ENCODE data around the gene ACTN2.

ACTN2 gene

DNA sequence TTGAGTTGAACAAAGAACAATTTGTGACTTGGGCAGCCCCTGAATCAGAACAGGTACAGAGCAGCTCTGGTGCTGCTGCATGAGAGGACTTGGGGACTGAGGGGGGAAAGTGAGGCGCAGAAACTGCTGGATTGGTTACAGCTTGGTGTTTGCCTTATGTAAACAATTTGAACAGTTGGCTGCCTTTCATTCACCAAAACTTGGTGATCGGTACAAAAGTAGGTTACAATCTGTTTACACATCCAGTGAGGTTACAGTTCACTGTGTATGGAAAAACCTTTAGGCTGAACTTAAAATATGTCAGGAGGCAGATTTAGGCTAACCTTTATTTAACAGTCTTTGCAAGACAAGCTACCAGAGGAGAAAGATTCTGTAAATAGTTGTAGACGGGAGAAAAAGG, 80.2 kb downstream of the ACTN2 start:
- H3K27me3 Mint-ChIP-seq, result peaks cover 9% of the 10 kb centered on the region
- no peaks in the 10 kb centered on the region for H3K36me3 Mint-ChIP-seq
- no peaks in the 10 kb centered on the region for H3K9me3 Mint-ChIP-seq
- H3K27ac Mint-ChIP-seq, result no peak overlapping the region
- no peaks in the 10 kb centered on the region for H3K4me1 Mint-ChIP-seq
- H3K4me3 Mint-ChIP-seq, result no peak overlapping the region

DNA sequence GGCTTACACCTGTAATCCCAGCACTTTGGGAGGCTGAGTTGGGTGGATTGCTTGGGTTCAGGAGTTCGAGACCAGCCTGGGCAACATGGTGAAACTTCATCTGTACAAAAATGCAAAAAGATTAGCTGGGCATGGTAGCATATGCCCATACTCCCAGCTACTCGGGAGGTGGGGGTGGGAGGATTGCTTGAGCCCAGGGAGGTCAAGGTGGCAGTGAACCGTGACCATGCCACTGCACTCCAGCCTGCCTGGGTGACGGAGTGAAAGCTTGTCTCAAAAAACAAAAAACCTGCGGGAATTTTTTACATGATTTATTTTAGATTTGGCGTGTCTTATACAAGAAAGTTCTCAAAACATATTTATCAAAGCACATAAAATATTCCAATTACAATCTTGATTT, 81.0 kb downstream of the ACTN2 start:
- Mint-ChIP-seq H3K36me3 (no peaks in the 10 kb centered on the region), H3K9me3 (no peaks in the 10 kb centered on the region), H3K27me3 (peaks cover 9% of the 10 kb centered on the region), H3K4me3 (no peak overlapping the region), H3K4me1 (no peaks in the 10 kb centered on the region), H3K27ac (no peak overlapping the region)

DNA sequence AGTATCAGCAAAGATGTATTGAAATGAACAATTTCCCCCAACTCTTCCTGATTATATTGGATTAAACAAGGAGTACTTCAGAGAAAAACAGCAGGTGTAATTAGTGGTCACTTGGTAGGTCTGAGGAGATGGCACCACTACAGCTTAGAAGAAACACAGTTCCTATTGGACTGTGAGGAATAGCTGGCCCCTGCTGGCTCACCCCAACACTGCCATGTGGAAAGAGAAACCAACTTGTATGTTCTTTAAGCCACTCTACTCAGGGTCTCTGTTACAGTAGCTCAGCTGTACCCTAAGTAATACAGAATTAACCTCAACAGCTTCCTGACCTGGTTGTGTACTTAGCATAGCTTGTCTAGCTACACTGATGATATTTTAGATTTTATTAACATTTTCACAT, 82.3 kb downstream of the ACTN2 start:
- Mint-ChIP-seq H3K27me3 (peaks cover 9% of the 10 kb centered on the region), H3K27ac (no peak overlapping the region), H3K9me3 (no peaks in the 10 kb centered on the region), H3K4me1 (no peaks in the 10 kb centered on the region), H3K36me3 (no peaks in the 10 kb centered on the region), H3K4me3 (no peak overlapping the region)

DNA sequence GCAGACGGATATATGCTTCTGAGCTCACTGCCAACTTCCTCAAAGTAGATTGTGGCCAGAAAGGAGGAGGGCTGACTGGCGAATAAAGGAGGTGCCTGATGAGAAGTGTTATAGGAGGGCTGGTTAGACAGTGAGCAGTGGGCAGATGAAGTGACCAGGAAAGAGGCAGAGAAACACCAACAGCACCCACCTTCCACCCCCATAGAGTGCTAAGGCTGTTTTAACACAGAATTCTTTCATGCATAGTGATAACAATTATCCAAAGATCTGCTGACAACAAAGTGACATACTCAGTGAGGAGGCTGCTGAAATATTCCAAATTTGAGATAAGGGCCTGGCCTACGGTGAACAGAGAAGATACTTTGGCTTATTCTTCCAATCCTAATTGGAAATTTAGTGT, 87.6 kb downstream of the ACTN2 start:
- Mint-ChIP-seq H3K9me3 (peaks cover 7% of the 10 kb centered on the region), H3K36me3 (peaks cover 4% of the 10 kb centered on the region), H3K4me3 (no peak overlapping the region), H3K27me3 (peaks cover 18% of the 10 kb centered on the region), H3K27ac (no peak overlapping the region), H3K4me1 (no peaks in the 10 kb centered on the region)

DNA sequence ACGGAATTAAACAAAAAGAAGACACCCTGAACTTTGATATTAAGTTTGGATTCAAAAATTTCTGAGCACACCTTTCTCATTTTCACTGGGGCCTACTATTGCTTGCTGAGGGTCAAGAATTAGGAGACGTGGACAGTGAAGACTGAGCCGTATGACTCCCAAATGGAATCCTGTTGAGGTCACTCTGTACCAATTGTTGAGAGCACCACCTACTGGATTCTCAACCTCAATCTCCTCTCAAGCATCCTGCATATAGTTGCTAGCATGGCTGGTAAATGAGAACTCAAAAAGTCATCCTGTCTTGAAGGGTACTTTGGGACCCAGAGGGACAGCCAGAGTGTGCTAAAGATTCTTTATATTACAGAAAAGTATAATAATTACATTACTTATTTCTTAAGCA, 88.6 kb downstream of the ACTN2 start:
- peaks cover 10% of the 10 kb centered on the region for H3K36me3 Mint-ChIP-seq
- H3K9me3 Mint-ChIP-seq, result peaks cover 13% of the 10 kb centered on the region
- H3K27me3 Mint-ChIP-seq, result peaks cover 18% of the 10 kb centered on the region
- H3K27ac Mint-ChIP-seq, result no peak overlapping the region
- H3K4me1 Mint-ChIP-seq, result no peaks in the 10 kb centered on the region
- no peak overlapping the region for H3K4me3 Mint-ChIP-seq

DNA sequence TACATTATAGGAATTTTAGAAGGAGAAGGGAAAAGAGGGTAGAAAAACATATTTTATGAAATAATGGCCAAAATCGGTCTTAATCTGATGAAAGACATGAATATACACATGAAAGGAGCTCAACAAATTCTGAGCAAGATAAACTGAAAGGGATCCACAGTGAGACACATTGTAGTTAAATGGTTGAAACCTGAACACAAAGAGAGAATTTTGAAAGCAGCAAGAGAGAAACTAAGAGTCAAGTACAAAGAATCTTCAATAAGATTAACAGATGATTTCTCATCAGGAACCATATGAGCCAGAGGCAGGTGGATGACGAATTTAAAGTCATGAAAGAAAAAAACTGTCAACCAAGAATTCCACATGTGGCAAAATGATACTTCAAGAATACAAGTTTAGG, 93.0 kb downstream of the ACTN2 start:
- H3K4me3 Mint-ChIP-seq, result no peak overlapping the region
- H3K27me3 Mint-ChIP-seq, result peaks cover 13% of the 10 kb centered on the region
- peaks cover 10% of the 10 kb centered on the region for H3K36me3 Mint-ChIP-seq
- H3K9me3 Mint-ChIP-seq, result peaks cover 13% of the 10 kb centered on the region
- no peaks in the 10 kb centered on the region for H3K4me1 Mint-ChIP-seq
- H3K27ac Mint-ChIP-seq, result no peak overlapping the region

DNA sequence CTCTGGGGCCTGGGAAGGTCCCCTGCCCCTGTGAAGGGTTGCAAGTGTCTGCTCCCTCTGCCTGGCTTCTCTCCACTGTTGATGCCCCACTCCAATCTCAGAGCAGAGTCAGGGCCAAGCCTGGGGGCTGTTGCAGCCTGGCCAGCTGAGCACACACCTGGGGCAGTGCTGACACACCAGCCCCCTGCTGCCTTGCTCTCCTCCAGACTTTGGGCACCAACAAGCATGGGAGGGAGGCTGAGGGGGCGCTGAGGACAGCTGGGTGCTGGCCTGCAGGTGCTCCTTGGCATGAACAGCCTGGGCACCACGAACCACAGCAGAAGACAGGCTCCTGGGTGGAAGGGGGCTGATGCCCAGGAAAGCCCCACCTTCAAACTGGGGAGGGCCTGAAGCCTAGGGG, 99.2 kb downstream of the ACTN2 start:
- no peaks in the 10 kb centered on the region for H3K36me3 Mint-ChIP-seq
- H3K27ac Mint-ChIP-seq, result no peak overlapping the region
- no peaks in the 10 kb centered on the region for H3K4me1 Mint-ChIP-seq
- no peak overlapping the region for H3K4me3 Mint-ChIP-seq
- peaks cover 2% of the 10 kb centered on the region for H3K27me3 Mint-ChIP-seq
- no peaks in the 10 kb centered on the region for H3K9me3 Mint-ChIP-seq

DNA sequence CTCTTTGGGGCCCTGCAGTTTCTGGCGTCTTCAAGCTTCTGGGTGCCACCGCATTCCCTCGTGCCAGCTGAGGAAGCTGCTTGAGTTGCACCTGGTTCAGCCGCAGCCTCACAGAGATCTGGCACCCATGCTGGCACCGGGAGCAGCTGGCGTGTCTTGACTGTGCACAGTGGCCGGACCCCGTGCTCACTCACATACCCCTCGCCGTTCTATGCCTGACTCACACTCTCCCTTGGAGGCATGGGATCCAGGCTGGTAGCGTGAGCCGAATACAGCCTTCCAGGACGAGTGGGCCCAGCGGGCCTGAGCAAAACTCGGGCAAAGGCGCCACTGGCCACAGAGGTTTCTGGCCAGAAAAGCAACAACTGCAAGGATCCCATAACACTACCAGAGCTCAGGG, 100.2 kb downstream of the ACTN2 start:
- no peak overlapping the region for H3K27ac Mint-ChIP-seq
- no peaks in the 10 kb centered on the region for H3K36me3 Mint-ChIP-seq
- no peaks in the 10 kb centered on the region for H3K9me3 Mint-ChIP-seq
- no peak overlapping the region for H3K4me3 Mint-ChIP-seq
- no peaks in the 10 kb centered on the region for H3K4me1 Mint-ChIP-seq
- no peaks in the 10 kb centered on the region for H3K27me3 Mint-ChIP-seq

DNA sequence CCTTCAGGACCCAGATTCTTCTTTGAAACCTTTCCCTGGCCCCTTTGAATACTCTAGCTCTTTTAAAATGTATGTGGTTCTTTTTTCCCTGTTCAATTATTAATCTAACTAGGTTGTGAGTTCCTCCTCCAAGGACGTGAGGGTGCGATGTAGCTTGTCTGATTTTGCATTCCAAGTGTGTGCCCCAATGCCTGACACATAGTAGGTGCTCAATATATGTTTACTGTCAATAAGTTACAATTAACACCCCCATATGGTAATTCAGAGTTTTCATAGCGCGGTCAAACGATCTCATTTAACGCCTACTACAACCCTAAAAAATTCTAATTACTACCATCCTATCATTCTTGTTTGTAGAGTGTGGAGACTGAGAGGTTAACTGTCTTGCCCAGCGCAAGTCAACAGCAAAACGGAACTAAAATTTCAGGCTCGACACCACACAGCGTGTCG, 108.3 kb downstream of the ACTN2 start:
- H3K4me1 Mint-ChIP-seq, result peaks cover 39% of the 10 kb centered on the region
- peak overlapping the region; percentile 99 for H3K27ac Mint-ChIP-seq
- H3K36me3 Mint-ChIP-seq, result no peaks in the 10 kb centered on the region
- H3K4me3 Mint-ChIP-seq, result peak overlapping the region; percentile 94
- no peaks in the 10 kb centered on the region for H3K27me3 Mint-ChIP-seq
- H3K9me3 Mint-ChIP-seq, result no peaks in the 10 kb centered on the region

DNA sequence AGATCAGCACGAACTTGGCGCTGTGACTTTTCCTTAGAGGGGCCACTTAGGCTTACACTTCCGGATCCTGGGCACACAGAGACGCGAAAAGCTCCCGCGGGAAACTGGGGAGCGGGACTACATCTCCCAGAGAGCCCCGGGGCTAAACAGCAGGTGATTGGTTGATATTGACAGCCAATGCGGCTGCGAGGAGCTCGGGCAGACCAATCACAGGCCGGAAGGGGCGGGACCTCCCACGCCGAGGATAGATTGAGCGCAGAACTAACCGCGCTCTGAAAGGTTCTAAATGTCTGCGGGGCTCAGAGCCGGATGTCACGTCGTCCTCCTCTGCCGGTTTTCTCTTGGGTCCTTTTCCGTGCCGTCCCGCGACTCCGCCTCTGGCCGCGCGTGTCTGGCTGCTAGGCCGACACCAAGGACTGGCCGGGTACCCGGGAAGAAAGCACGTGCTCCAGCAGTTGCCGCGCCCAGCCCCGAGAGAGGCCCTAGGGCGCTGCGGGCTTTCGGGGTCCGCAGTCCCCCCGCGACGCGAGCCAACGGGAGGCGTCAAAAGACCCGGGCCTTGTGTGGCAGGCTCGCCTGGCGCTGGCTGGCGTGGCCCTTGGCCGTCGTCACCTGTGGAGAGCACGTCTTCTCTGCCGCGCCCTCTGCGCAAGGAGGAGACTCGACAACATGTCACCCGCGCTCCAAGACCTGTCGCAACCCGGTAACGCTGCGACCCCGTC, 108.9 kb downstream of the ACTN2 start, which contains the start of gene MTR:
Gene MTR, plus strand, starts transcription at position 258 of the 722 bp plus-strand sequence. Its CDS starts 412 bp downstream, at position 670.
- Mint-ChIP-seq H3K4me1 (peaks cover 45% of the 10 kb centered on the region), H3K4me3 (peak within 1 kb of the TSS; percentile 94), H3K9me3 (no peaks in the 10 kb centered on the region), H3K27ac (peak within 1 kb of the TSS; percentile 99), H3K27me3 (no peaks in the 10 kb centered on the region), H3K36me3 (no peaks in the 10 kb centered on the region)

DNA sequence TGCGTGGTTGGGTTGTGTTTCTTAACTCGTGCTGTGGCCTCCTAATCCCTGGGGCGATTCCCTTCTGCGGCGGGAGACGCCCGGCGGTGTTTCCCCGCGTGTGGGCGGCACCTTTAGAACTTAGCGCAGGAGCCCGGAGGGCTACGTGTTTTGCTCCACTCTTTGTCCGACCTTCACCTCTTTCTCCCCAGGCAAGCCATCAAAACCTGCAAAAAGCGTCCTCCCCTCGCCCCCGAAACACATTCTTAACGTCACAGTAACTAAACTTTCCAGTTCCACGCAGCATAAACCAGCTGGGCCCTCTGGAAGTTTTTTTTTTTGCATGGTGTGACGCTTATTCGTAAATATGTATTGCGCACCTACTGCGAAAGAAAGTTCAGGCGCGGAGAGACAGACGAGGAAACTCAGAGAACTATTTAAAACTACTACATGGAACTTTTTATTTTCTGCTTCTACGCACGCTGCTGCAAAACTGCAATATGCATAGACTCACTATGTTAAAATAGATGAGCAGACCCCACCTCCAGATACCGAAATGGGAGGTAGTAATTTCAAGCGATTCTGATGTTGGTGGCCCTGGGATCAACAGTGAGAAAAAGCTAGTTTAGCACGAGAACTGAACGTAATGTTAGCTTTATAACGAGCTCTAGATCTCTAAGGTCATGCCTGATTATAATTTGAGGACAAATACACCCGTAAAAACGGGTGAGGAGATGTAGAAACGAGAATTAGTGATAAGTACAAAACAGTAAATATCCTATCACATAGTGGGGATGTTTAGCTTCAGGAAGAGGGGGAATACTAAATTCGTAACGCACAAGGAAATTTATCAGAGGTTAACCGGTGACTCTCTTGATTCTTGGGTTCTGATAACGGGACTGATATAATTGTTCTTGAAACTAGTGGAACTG, 109.7 kb downstream of the ACTN2 start:
- H3K27me3 Mint-ChIP-seq, result no peaks in the 10 kb centered on the region
- no peaks in the 10 kb centered on the region for H3K9me3 Mint-ChIP-seq
- H3K27ac Mint-ChIP-seq, result peak overlapping the region; percentile 99
- H3K4me3 Mint-ChIP-seq, result peak overlapping the region; percentile 94
- no peaks in the 10 kb centered on the region for H3K36me3 Mint-ChIP-seq
- peaks cover 52% of the 10 kb centered on the region for H3K4me1 Mint-ChIP-seq

DNA sequence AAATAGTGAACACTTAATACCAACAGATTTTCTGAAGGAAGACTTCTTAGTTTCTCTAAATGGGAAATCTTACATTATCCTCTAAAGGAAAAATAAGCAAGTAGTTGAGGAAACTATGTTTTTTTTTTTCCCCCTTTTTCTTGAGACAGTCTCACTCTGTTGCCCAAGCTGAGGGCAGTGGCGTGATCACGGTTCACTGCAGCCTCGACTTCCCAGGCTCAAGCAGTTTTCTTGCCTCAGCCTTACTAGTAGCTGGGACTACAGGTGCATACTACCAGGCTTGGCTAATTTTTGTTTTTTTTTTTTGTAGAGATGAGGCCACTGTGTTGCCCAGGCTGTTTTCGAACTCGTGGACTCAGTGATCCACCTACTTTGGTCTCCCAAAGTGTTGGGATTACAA, 112.7 kb downstream of the ACTN2 start:
- Mint-ChIP-seq H3K36me3 (peaks cover 4% of the 10 kb centered on the region), H3K9me3 (no peaks in the 10 kb centered on the region), H3K4me3 (no peak overlapping the region), H3K4me1 (peaks cover 79% of the 10 kb centered on the region), H3K27me3 (no peaks in the 10 kb centered on the region), H3K27ac (no peak overlapping the region)

DNA sequence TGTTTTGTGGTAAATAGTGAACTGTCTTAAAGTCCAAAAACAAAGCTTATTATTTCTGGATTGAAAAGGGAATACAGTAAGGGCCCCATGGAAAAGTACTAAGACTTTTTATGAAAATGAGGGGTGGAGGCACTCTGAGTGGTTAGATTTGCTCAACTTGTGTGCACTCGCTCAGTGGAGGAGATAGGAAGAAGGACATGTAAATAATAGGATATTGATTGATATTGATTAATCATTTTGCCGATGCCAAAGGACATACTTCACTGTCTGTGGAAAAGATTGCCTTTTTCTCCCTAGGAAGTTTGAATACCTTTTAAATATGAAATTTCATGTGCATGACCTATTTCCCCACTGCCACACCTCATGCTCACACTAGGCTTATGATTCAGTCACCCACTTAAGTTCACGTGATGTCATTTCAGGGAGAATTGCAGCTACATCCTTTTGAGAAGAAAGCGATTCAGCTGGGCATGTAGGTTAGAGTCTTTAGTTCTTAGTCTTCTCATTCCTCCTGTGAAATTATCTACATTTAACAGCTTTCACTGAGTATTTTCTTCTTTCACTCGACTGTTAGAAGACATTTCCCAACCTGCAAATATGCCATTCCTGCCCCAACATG, 113.8 kb downstream of the ACTN2 start:
- no peaks in the 10 kb centered on the region for H3K27me3 Mint-ChIP-seq
- no peaks in the 10 kb centered on the region for H3K9me3 Mint-ChIP-seq
- peaks cover 77% of the 10 kb centered on the region for H3K4me1 Mint-ChIP-seq
- no peak overlapping the region for H3K4me3 Mint-ChIP-seq
- peak overlapping the region; percentile 4 for H3K27ac Mint-ChIP-seq
- peaks cover 10% of the 10 kb centered on the region for H3K36me3 Mint-ChIP-seq

DNA sequence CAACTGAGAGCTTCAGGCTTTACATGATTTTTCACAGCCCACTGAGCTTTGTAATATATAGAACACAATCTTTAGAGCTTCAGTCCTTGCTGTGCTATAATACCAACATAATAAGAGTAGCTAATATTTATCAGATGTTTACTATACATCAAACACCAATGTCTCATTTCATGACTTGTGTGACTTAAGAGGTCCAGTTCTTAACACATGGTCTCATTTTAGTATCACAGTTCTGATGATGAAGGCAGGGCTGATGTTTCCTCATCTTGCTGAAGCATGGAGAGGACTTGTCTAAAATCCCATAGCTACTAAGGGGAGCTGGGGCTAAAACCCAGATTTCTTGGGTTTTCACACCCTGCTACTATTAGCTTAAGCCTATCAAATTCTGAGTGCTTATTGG, 114.3 kb downstream of the ACTN2 start:
- no peaks in the 10 kb centered on the region for H3K9me3 Mint-ChIP-seq
- no peaks in the 10 kb centered on the region for H3K27me3 Mint-ChIP-seq
- peaks cover 13% of the 10 kb centered on the region for H3K36me3 Mint-ChIP-seq
- no peak overlapping the region for H3K4me3 Mint-ChIP-seq
- H3K4me1 Mint-ChIP-seq, result peaks cover 79% of the 10 kb centered on the region
- no peak overlapping the region for H3K27ac Mint-ChIP-seq

DNA sequence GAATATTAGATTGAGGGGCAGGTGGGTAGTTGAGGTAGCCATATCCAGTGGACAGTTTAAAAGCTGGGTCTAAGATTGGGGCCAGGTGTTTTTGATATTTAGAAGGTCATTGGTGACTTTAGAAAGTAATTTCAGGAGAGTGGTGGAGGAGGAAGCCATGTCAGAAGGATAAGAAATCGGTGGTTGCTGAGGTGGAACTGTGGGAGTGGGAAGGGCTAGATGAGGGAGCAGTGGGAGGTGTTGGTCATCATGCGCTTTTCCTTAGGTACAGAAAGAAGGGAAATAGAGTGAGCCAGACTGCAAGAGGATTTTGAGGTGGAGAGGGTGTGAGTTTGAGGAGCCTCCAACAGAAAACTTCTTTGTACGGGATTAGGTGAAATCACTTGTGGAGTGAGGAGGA, 116.0 kb downstream of the ACTN2 start:
- Mint-ChIP-seq H3K4me3 (no peak overlapping the region), H3K9me3 (no peaks in the 10 kb centered on the region), H3K27ac (peak overlapping the region; percentile 15), H3K27me3 (no peaks in the 10 kb centered on the region), H3K4me1 (peaks cover 72% of the 10 kb centered on the region), H3K36me3 (peaks cover 16% of the 10 kb centered on the region)

DNA sequence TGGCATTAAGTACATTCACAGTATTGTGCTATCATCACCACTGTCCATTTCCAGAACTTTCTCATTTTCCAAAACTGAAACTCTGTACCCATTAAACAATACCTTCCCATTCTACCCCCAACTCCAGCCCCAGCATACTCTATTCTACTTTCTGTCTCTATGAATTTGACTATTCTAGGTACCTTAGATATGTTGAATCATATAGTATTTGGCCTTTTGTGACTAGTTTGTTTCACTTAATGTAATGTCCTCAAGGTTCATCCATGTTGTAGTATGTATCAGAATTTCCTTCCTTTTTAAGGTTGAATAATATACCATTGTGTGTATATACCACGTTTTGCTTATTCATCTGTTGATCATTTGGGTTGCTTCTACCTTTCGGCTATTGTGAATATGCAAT, 120.3 kb downstream of the ACTN2 start:
- Mint-ChIP-seq H3K4me1 (peaks cover 48% of the 10 kb centered on the region), H3K27me3 (no peaks in the 10 kb centered on the region), H3K36me3 (peaks cover 27% of the 10 kb centered on the region), H3K4me3 (no peak overlapping the region), H3K27ac (no peak overlapping the region), H3K9me3 (no peaks in the 10 kb centered on the region)

All from activated naive CD4-positive, alpha-beta T cell treated with anti-CD3 and anti-CD28 coated beads, Interleukin-2, amount 50 U/mL, for 24 hours (primary cell).